ENCODE measurements around the gene FZD10. TPM values are rescaled to one million over a fixed set of nuclear protein-coding genes. Genes with fewer than 3 reads are reported as not detected.

The FZD10 gene
- total RNA-seq, 1 experiment from 2014 or later: not detected

GRCh38 chr12:130121226-130122000, 40.9 kb upstream of the FZD10 start:
- H3K4me1 ChIP-seq (ENCODE audit: control insufficient read depth, insufficient read depth, low read length): no peaks in the 10 kb centered on the region
- no TSS peak for BruUV-seq (replicated peaks)
- H3K27ac ChIP-seq (ENCODE audit: low read length): no peak overlapping the region
- POLR2A ChIA-PET: no interaction called here
- no peak for DNase-seq (ENCODE audit: low read depth, low spot score)
- ATAC-seq: no peak
- H3K4me3 ChIP-seq (ENCODE audit: low read depth in 2 of 2, low read length in 2 of 2): no peak overlapping the region
- intact Hi-C loops (cut with micrococcal nuclease; ENCODE audit: unreplicated experiment): no loop called here
- no peaks in the 10 kb centered on the region for H3K36me3 ChIP-seq (ENCODE audit: control insufficient read depth, insufficient read depth, low read length)
- in situ Hi-C loops (cut with HindIII; ENCODE audit: low pct_unique_long_range_greater_than_20kb, low sequenced_read_pairs): no loop called here
- CTCF ChIA-PET: no interaction called here
- no peaks in the 10 kb centered on the region for H3K27me3 ChIP-seq (ENCODE audit: control insufficient read depth, insufficient read depth, low read length)
- no peaks in the 10 kb centered on the region for H3K9me3 ChIP-seq (ENCODE audit: control insufficient read depth, insufficient read depth, low read depth, low read length)
- TF ChIP-seq REST (IDR thresholded peaks at IDR 0.05; ENCODE audit: insufficient read depth in 1 of 2, low read depth in 2 of 2, low read length in 1 of 2) (no peak), TCF7L2 (IDR thresholded peaks at IDR 0.05; ENCODE audit: low read depth, low read length) (no peak), CTCF (IDR thresholded peaks at IDR 0.05) (no peak), POLR2AphosphoS5 (IDR thresholded peaks at IDR 0.05; ENCODE audit: low read depth, low read length) (no peak), SIN3A (IDR thresholded peaks at IDR 0.05; ENCODE audit: borderline replicate concordance, insufficient read depth, low read depth, low read length) (no peak)

GRCh38 chr12:130122356-130122755, 39.9 kb upstream of the FZD10 start:
- ChIA-PET POLR2A (no interaction called here), CTCF (no interaction called here)
- intact Hi-C loops (cut with micrococcal nuclease; ENCODE audit: unreplicated experiment) (no loop called here), in situ Hi-C loops (cut with HindIII; ENCODE audit: low pct_unique_long_range_greater_than_20kb, low sequenced_read_pairs) (no loop called here)
- H3K4me1 ChIP-seq (ENCODE audit: control insufficient read depth, insufficient read depth, low read length): no peaks in the 10 kb centered on the region
- no peaks in the 10 kb centered on the region for H3K27me3 ChIP-seq (ENCODE audit: control insufficient read depth, insufficient read depth, low read length)
- ATAC-seq: no peak
- no TSS peak for BruUV-seq (replicated peaks)
- no peak overlapping the region for H3K4me3 ChIP-seq (ENCODE audit: low read depth in 2 of 2, low read length in 2 of 2)
- no peak overlapping the region for H3K27ac ChIP-seq (ENCODE audit: low read length)
- no peaks in the 10 kb centered on the region for H3K36me3 ChIP-seq (ENCODE audit: control insufficient read depth, insufficient read depth, low read length)
- DNase-seq (ENCODE audit: low read depth, low spot score): no peak
- TF ChIP-seq POLR2AphosphoS5 (IDR thresholded peaks at IDR 0.05; ENCODE audit: low read depth, low read length): no peak
- TF ChIP-seq TCF7L2 (IDR thresholded peaks at IDR 0.05; ENCODE audit: low read depth, low read length): no peak
- TF ChIP-seq REST (IDR thresholded peaks at IDR 0.05; ENCODE audit: insufficient read depth in 1 of 2, low read depth in 2 of 2, low read length in 1 of 2): no peak
- no peak for TF ChIP-seq CTCF (IDR thresholded peaks at IDR 0.05)
- TF ChIP-seq SIN3A (IDR thresholded peaks at IDR 0.05; ENCODE audit: borderline replicate concordance, insufficient read depth, low read depth, low read length): no peak
- no peaks in the 10 kb centered on the region for H3K9me3 ChIP-seq (ENCODE audit: control insufficient read depth, insufficient read depth, low read depth, low read length)
